ENCODE results near the gene MEMO1. TPM values are rescaled to one million over a fixed set of nuclear protein-coding genes. Genes with fewer than 3 reads are reported as not detected.

MEMO1 gene
- total and polyA plus RNA-seq, 2 experiments from 2014 or later: 43.9 to 58.8 TPM

- 90% methylated on average over 4 of the region's 4 CpGs for WGBS (ENCODE audit: low lambda C conversion rate, missing lambda C conversion rate)
Observed at GRCh38 chr2:31992934-31993333, 17.9 kb downstream of the MEMO1 start.

GRCh38 chr2:31992025-31992579, 18.7 kb downstream of the MEMO1 start:
- Histone ChIP-seq H3K79me2 (peaks cover 98% of the 10 kb centered on the region), H3K4me2 (no peak overlapping the region), H3K4me3 (no peak overlapping the region), H3K27ac (no peak overlapping the region), H3K9me2 (replicated peaks; ENCODE audit: insufficient read depth) (no peaks in the 10 kb centered on the region), H3K36me3 (replicated peaks; ENCODE audit: insufficient read depth, low read depth) (no peaks in the 10 kb centered on the region), H4K20me1 (ENCODE audit: insufficient read depth, poor library complexity, severe bottlenecking) (peaks cover 11% of the 10 kb centered on the region), H3K4me1 (ENCODE audit: insufficient read depth) (no peaks in the 10 kb centered on the region), H2AFZ (no peak overlapping the region), H3K9me3 (ENCODE audit: low read depth) (no peaks in the 10 kb centered on the region), H3K27me3 (no peaks in the 10 kb centered on the region)
- 87% methylated on average over 3 of the region's 3 CpGs for WGBS (ENCODE audit: low lambda C conversion rate, missing lambda C conversion rate)
- no peak for TF ChIP-seq EZH2 (IDR thresholded peaks at IDR 0.05; ENCODE audit: borderline replicate concordance)
- no peak for TF ChIP-seq CTCF (IDR thresholded peaks at IDR 0.05; ENCODE audit: poor library complexity)
- TF ChIP-seq EZH2phosphoT487 (IDR thresholded peaks at IDR 0.05; ENCODE audit: low read depth, severe bottlenecking, unreplicated experiment): no peak
- no peak for DNase-seq (ENCODE audit: low spot score)

More at GRCh38 chr2:31992934-31993333, 17.9 kb downstream of the MEMO1 start:
- no peaks in the 10 kb centered on the region for H3K36me3 ChIP-seq (replicated peaks; ENCODE audit: insufficient read depth, low read depth)
- H2AFZ ChIP-seq: no peak overlapping the region
- H3K9me3 ChIP-seq (ENCODE audit: low read depth): no peaks in the 10 kb centered on the region
- H3K4me3 ChIP-seq: no peak overlapping the region
- DNase-seq (ENCODE audit: low spot score): no peak
- H3K9me2 ChIP-seq (replicated peaks; ENCODE audit: insufficient read depth): no peaks in the 10 kb centered on the region
- H4K20me1 ChIP-seq (ENCODE audit: insufficient read depth, poor library complexity, severe bottlenecking): peaks cover 20% of the 10 kb centered on the region
- no peak overlapping the region for H3K27ac ChIP-seq
- TF ChIP-seq EZH2phosphoT487 (IDR thresholded peaks at IDR 0.05; ENCODE audit: low read depth, severe bottlenecking, unreplicated experiment): no peak
- no peak for TF ChIP-seq EZH2 (IDR thresholded peaks at IDR 0.05; ENCODE audit: borderline replicate concordance)
- no peak for TF ChIP-seq CTCF (IDR thresholded peaks at IDR 0.05; ENCODE audit: poor library complexity)
- H3K79me2 ChIP-seq: peaks cover 99% of the 10 kb centered on the region
- H3K4me1 ChIP-seq (ENCODE audit: insufficient read depth): no peaks in the 10 kb centered on the region
- H3K4me2 ChIP-seq: no peak overlapping the region
- no peaks in the 10 kb centered on the region for H3K27me3 ChIP-seq

GRCh38 chr2:31989946-31990345, 20.9 kb downstream of the MEMO1 start:
- no peak overlapping the region for H3K27ac ChIP-seq
- no peak for TF ChIP-seq EZH2phosphoT487 (IDR thresholded peaks at IDR 0.05; ENCODE audit: low read depth, severe bottlenecking, unreplicated experiment)
- no peak overlapping the region for H3K4me2 ChIP-seq
- no peaks in the 10 kb centered on the region for H3K4me1 ChIP-seq (ENCODE audit: insufficient read depth)
- H3K9me2 ChIP-seq (replicated peaks; ENCODE audit: insufficient read depth): no peaks in the 10 kb centered on the region
- no peak overlapping the region for H3K4me3 ChIP-seq
- no peak for DNase-seq (ENCODE audit: low spot score)
- H3K27me3 ChIP-seq: no peaks in the 10 kb centered on the region
- H3K79me2 ChIP-seq: peaks cover 98% of the 10 kb centered on the region
- 96% methylated on average over 4 of the region's 4 CpGs for WGBS (ENCODE audit: low lambda C conversion rate, missing lambda C conversion rate)
- no peaks in the 10 kb centered on the region for H3K9me3 ChIP-seq (ENCODE audit: low read depth)
- no peaks in the 10 kb centered on the region for H3K36me3 ChIP-seq (replicated peaks; ENCODE audit: insufficient read depth, low read depth)
- H2AFZ ChIP-seq: no peak overlapping the region
- H4K20me1 ChIP-seq (ENCODE audit: insufficient read depth, poor library complexity, severe bottlenecking): peaks cover 5% of the 10 kb centered on the region

GRCh38 chr2:31987454-31988220, 23.2 kb downstream of the MEMO1 start:
- H3K79me2 ChIP-seq: peaks cover 99% of the 10 kb centered on the region
- no peak for TF ChIP-seq EZH2phosphoT487 (IDR thresholded peaks at IDR 0.05; ENCODE audit: low read depth, severe bottlenecking, unreplicated experiment)

More at GRCh38 chr2:31987454-31988220, 23.2 kb downstream of the MEMO1 start:
- H3K27me3 ChIP-seq: no peaks in the 10 kb centered on the region
- DNase-seq (ENCODE audit: low spot score): no peak
- 96% methylated on average over 2 of the region's 2 CpGs for WGBS (ENCODE audit: low lambda C conversion rate, missing lambda C conversion rate)
- H3K4me3 ChIP-seq: no peak overlapping the region
- no peaks in the 10 kb centered on the region for H3K4me1 ChIP-seq (ENCODE audit: insufficient read depth)
- no peaks in the 10 kb centered on the region for H3K9me2 ChIP-seq (replicated peaks; ENCODE audit: insufficient read depth)
- no peak overlapping the region for H2AFZ ChIP-seq
- H3K4me2 ChIP-seq: no peak overlapping the region
- H3K36me3 ChIP-seq (replicated peaks; ENCODE audit: insufficient read depth, low read depth): no peaks in the 10 kb centered on the region
- no peaks in the 10 kb centered on the region for H3K9me3 ChIP-seq (ENCODE audit: low read depth)
- peaks cover 5% of the 10 kb centered on the region for H4K20me1 ChIP-seq (ENCODE audit: insufficient read depth, poor library complexity, severe bottlenecking)
- H3K27ac ChIP-seq: no peak overlapping the region

Measured in hepatocyte (in vitro differentiated cells).